HEK293T (cell line): ENCODE results near the gene SETBP1.

Source experiments
- CTCF ChIA-PET: fragments of 350-600 bp; formaldehyde crosslinking; extraction: SDS; loops from one replicate; lab custom pipeline; 2021; ENCODE audit warnings: antibody characterized with exemption, inconsistent platforms; lab: Yijun Ruan, JAX
- POLR2A ChIA-PET: fragments of 350-600 bp; formaldehyde crosslinking; extraction: SDS; loops from one replicate; lab custom pipeline; 2020; ENCODE audit warnings: antibody characterized with exemption, inconsistent platforms; lab: Yijun Ruan, JAX
- DNase-seq: peaks from one replicate; pipeline ENCODE4 v3.0.0; 2012; ENCODE audit warnings: mixed read lengths; ENCODE audit errors: extremely low spot score
- ARNT ChIP-seq: fragments of 450-650 bp; IDR thresholded peaks from 2 replicates; pipeline ENCODE4 v1.6.1; 2017; ENCODE audit warnings: mild to moderate bottlenecking
- BHLHE40 ChIP-seq: fragments of 450-650 bp; IDR thresholded peaks from 2 replicates; pipeline ENCODE4 v1.6.1; 2016; ENCODE audit warnings: mild to moderate bottlenecking, moderate library complexity, borderline replicate concordance
- CTBP1 ChIP-seq: fragments of 450-650 bp; IDR thresholded peaks from 2 replicates; pipeline ENCODE4 v1.6.1; 2016; ENCODE audit warnings: borderline replicate concordance
- ELF4 ChIP-seq: fragments of 450-650 bp; IDR thresholded peaks from 2 replicates; pipeline ENCODE4 v1.6.1; 2017; ENCODE audit warnings: antibody characterized with exemption
- FOXA1 ChIP-seq: fragments of 450-650 bp; IDR thresholded peaks from 2 replicates; pipeline ENCODE4 v1.6.1; 2016; ENCODE audit warnings: mild to moderate bottlenecking
- FOXK2 ChIP-seq: fragments of 450-650 bp; IDR thresholded peaks from 2 replicates; pipeline ENCODE4 v1.6.1; 2016; ENCODE audit warnings: mild to moderate bottlenecking
- FOXM1 ChIP-seq: fragments of 450-650 bp; IDR thresholded peaks from 2 replicates; pipeline ENCODE4 v1.6.1; 2017; ENCODE audit warnings: mild to moderate bottlenecking, borderline replicate concordance
- HDGF ChIP-seq: fragments of 450-650 bp; IDR thresholded peaks from 2 replicates; pipeline ENCODE4 v1.6.1; 2017; ENCODE audit warnings: antibody characterized with exemption, borderline replicate concordance
- L3MBTL2 ChIP-seq: fragments of 450-650 bp; conservative IDR thresholded peaks from 2 replicates; pipeline ENCODE4 v1.6.1; 2016; ENCODE audit warnings: mild to moderate bottlenecking
- LEF1 ChIP-seq: fragments of 450-650 bp; IDR thresholded peaks from 2 replicates; pipeline ENCODE4 v1.6.1; 2017; ENCODE audit warnings: mild to moderate bottlenecking, borderline replicate concordance
- NFRKB ChIP-seq: fragments of 450-650 bp; IDR thresholded peaks from 2 replicates; pipeline ENCODE4 v1.6.1; 2016; ENCODE audit warnings: mild to moderate bottlenecking, moderate library complexity
- SP1 ChIP-seq: fragments of 450-650 bp; IDR thresholded peaks from 2 replicates; pipeline ENCODE4 v1.6.1; 2017
- SUZ12 ChIP-seq: fragments of 450-650 bp; IDR thresholded peaks from 2 replicates; pipeline ENCODE4 v1.6.1; 2016; ENCODE audit warnings: mild to moderate bottlenecking
- TARDBP ChIP-seq: fragments of 450-650 bp; IDR thresholded peaks from 2 replicates; pipeline ENCODE4 v1.6.1; 2016
- ZNF384 ChIP-seq: fragments of 450-650 bp; IDR thresholded peaks from 2 replicates; pipeline ENCODE4 v1.6.1; 2016
- TF ChIP-seq, protein P1 (sequence below): fragments of 450-650 bp; IDR thresholded peaks from 2 replicates; pipeline ENCODE4 v1.6.1; 2016

The SETBP1 gene

DNA sequence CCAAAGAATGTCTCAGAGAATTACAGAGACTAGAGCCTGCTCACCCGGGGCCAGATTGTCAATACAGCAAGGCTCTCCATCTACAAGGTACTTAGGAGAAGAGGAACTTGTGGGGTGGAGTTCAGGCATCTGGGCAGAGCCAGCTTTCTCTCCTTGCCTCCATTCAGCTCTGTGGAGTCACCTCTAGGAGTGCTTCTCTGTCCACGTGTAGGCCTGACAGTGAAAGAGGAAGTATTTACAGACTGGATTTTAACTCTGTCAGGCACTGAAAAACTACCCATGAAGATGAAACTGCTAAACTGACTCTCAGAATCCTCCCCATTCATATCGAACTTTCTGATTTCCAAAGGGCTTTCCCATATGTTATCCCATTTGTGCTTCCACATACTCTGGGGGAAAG lies 315.6 kb downstream of the SETBP1 start:
- ChIA-PET POLR2A (no interaction called here), CTCF (no interaction called here)
- no peak for DNase-seq
- TF ChIP-seq TARDBP = no peak
- TF ChIP-seq FOXA1 = no peak

DNA sequence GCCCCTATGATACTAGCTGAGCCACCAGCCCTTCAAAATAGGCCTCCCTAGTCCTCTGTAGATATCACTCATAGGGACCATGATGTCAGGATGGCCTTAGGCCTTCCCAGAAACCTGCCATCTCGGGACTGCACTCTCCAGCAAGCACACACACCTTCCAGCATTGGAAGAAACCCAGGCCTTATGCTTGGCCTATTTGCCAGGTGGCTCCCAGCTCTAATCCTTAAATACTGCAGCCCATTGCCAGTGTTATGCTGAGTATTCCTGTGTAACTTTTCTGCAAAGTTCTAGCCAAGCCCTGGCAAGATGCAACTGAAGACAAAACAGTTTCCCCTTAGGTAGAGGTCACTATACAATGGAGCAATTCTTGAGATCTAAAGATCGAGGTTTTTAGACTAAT lies 316.5 kb downstream of the SETBP1 start:
- POLR2A ChIA-PET = no interaction called here
- no peak for DNase-seq
- CTCF ChIA-PET = no interaction called here
- TF ChIP-seq FOXA1 (no peak), CTBP1 (no peak)

DNA sequence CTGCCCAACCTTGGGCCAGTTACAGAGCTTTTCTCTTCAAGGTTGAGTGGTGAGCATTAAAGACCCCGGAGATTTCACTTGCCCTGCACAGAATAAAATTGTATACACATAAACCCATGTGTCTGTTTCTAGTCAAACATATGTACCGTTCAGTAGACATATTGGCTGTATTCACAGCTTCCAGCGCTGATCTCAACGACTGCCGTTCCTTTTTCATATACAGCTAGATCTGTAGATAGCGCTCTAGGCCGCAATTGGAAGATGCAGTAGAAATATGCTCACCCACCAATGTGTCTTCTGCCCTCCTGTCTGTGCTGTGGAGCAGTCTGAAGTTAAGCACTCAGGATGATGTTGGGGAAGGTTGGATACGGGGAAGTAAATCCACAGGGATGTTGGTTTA lies 317.7 kb downstream of the SETBP1 start:
- POLR2A ChIA-PET = no interaction called here
- no peak for DNase-seq
- TF ChIP-seq FOXA1 (no peak), SUZ12 (no peak), NFRKB (no peak), ELF4 (no peak), L3MBTL2 (no peak), FOXK2 (no peak), ARNT (no peak), FOXM1 (no peak)
- TF ChIP-seq, protein P1, sequence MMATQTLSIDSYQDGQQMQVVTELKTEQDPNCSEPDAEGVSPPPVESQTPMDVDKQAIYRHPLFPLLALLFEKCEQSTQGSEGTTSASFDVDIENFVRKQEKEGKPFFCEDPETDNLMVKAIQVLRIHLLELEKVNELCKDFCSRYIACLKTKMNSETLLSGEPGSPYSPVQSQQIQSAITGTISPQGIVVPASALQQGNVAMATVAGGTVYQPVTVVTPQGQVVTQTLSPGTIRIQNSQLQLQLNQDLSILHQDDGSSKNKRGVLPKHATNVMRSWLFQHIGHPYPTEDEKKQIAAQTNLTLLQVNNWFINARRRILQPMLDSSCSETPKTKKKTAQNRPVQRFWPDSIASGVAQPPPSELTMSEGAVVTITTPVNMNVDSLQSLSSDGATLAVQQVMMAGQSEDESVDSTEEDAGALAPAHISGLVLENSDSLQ = no peak
- CTCF ChIA-PET = interaction anchor here (0.7 kb wide), 1 partner anchor 436 kb away, joined by 3 read pairs; no protein-coding TSS in a partner anchor

DNA sequence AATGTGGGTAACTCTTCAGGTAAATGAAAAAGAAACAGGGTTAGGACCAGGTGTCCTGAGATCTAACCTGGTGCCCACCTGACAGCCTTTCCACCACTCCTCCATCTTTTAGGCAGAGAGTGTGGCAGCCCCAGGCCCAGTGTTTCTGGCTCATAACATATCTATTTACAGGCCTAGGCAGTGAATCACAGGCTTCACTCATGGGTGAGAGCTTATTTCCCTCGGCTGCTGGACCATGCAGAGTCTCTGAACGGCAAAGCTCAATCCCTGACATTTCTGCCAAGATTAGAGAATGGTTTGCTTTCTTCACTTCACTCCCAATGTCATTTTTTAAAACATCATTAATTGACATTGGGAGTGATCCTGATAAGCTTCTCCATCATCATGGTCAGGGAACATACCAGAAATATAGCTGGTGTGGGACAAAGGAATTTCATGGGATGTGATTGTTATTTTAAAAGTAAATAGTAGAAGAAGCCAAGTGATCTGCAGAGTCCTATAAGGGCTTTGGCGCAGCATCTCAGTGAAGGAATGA lies 323.9 kb downstream of the SETBP1 start:
- ChIA-PET POLR2A (no interaction called here), CTCF (interaction anchor here (0.6 kb wide), 2 partner anchors 10 to 11 kb away, joined by 4 to 5 read pairs; no protein-coding TSS in a partner anchor)
- no peak for DNase-seq
- TF ChIP-seq SP1 (no peak), FOXA1 (no peak), SUZ12 (no peak), FOXM1 (no peak), FOXK2 (no peak), ZNF384 (no peak), TARDBP (no peak), LEF1 (no peak), HDGF (no peak), ARNT (no peak), ELF4 (no peak), L3MBTL2 (no peak), NFRKB (no peak), BHLHE40 (no peak), CTBP1 (no peak)
- TF ChIP-seq, protein P1 = no peak

DNA sequence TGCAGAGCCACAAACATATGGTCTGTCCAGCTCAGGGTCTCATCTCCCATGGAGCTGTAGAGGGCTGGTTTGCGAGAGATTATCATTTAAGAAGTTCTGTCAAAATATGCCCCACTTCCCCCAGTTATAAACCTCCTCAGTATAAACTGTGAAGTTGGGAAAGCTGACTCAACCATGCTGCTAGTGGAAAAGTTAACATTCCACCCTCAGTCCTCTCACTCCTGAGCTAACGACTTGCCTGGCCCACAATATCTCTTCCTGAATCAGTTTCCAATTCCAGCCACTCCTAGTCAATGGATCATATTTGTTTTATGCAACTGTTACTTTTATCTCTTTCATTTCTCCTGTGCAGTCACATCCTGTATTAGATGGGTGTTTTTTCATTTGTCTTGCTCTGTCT lies 326.2 kb downstream of the SETBP1 start:
- CTCF ChIA-PET = no interaction called here
- POLR2A ChIA-PET = no interaction called here
- TF ChIP-seq CTBP1 (no peak), ZNF384 (no peak), NFRKB (no peak), FOXM1 (no peak), FOXA1 (no peak), HDGF (no peak), SUZ12 (no peak), TARDBP (no peak), SP1 (no peak), LEF1 (no peak), ARNT (no peak), ELF4 (no peak), FOXK2 (no peak), L3MBTL2 (no peak), BHLHE40 (no peak)
- DNase-seq = no peak

DNA sequence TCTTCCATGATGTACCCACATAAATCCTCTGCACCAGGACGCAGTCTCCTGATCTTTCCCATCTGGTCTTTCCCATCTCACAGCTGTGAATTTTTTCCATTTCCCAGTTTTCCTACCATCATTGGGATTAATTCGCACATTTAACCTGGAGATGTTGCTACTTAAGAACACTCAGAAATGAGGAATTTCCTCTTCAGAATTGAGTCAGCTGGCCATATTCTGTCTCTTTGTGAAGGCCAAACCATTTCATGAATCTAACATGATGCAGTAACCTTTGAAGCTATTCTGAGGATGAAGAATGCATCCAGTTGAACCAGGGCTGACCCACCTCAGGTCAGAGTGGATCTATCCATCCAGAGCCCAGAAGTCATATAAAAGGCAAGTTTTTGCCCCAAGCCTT lies 326.8 kb downstream of the SETBP1 start:
- no peak for DNase-seq
- no peak for TF ChIP-seq LEF1
- TF ChIP-seq, protein P1 = no peak
- TF ChIP-seq ZNF384 = no peak
- TF ChIP-seq FOXK2 = no peak
- no peak for TF ChIP-seq FOXM1
- TF ChIP-seq CTBP1 = no peak
- TF ChIP-seq SUZ12 = no peak
- no peak for TF ChIP-seq ELF4
- TF ChIP-seq BHLHE40 = no peak
- no peak for TF ChIP-seq FOXA1
- TF ChIP-seq ARNT = no peak
- no peak for TF ChIP-seq SP1
- TF ChIP-seq HDGF = no peak
- no peak for TF ChIP-seq TARDBP
- no peak for TF ChIP-seq L3MBTL2
- CTCF ChIA-PET = no interaction called here
- POLR2A ChIA-PET = no interaction called here
